ENCODE measurements around the gene KCNJ4. TPM values are rescaled to one million over a fixed set of nuclear protein-coding genes. Genes with fewer than 3 reads are reported as not detected.

Gene KCNJ4
- total RNA-seq, 1 experiment from 2014 or later, result 0.92 TPM

- H2BK12ac ChIP-seq (ENCODE audit: insufficient read length, low read depth, low read length), result no peak overlapping the region
- H3K79me1 ChIP-seq (ENCODE audit: insufficient read depth, low read depth, low read length, poor library complexity, severe bottlenecking), result no peaks in the 10 kb centered on the region
- H3K4me1 Mint-ChIP-seq, result peaks cover 0 to 10% of the 10 kb centered on the region in 2 experiments; a peak in 3 of 4 replicates
Measured at GRCh38 chr22:38436629-38437395, 18.2 kb downstream of the KCNJ4 start.

More at GRCh38 chr22:38436629-38437395, 18.2 kb downstream of the KCNJ4 start:
- H3K14ac ChIP-seq (ENCODE audit: insufficient read depth, low read length), result no peak overlapping the region; the same call in 1 of the 2 replicates
- Mint-ChIP-seq H3K27me3 (ENCODE audit: low read depth) (peaks cover 7% of the 10 kb centered on the region), H3K36me3 (ENCODE audit: insufficient read depth in 1 of 3, low read depth in 3 of 3) (no peaks in the 10 kb centered on the region), H3K4me3 (no peak overlapping the region), H3K27ac (no peak overlapping the region), H3K9me3 (no peaks in the 10 kb centered on the region; a peak in 1 of 5 replicates)
- H3K18ac ChIP-seq (ENCODE audit: insufficient read length, low read depth, low read length), result no peak overlapping the region
- TF ChIP-seq CTCF (conservative IDR thresholded peaks at IDR 0.05), result no peak
- H3K27ac ChIP-seq (ENCODE audit: insufficient read length, low read depth, low read length), result no peak overlapping the region
- H3K27me3 ChIP-seq (ENCODE audit: insufficient read depth, low read length), result no peaks in the 10 kb centered on the region
- H3K79me2 ChIP-seq (ENCODE audit: insufficient read depth, low read length), result no peaks in the 10 kb centered on the region
- H3T11ph ChIP-seq (ENCODE audit: low read length), result no peak overlapping the region
- no peaks in the 10 kb centered on the region for H4K20me1 ChIP-seq (ENCODE audit: control insufficient read depth, insufficient read depth, insufficient read length)
- no peak overlapping the region for H3K23ac ChIP-seq (ENCODE audit: insufficient read length, low read depth, low read length)
- no CpG with 5 or more reads among the region's 15 CpGs for WGBS (ENCODE audit: extremely low coverage, insufficient read length, low lambda C conversion rate)
- H2BK20ac ChIP-seq (ENCODE audit: low read depth, low read length, poor library complexity, severe bottlenecking), result no peak overlapping the region
- no peak overlapping the region for H2AK5ac ChIP-seq (ENCODE audit: insufficient read length, low read length)
- H3K4ac ChIP-seq (ENCODE audit: low read depth, low read length), result no peak overlapping the region
- H4K5ac ChIP-seq (ENCODE audit: insufficient read length, low read depth, low read length), result no peak overlapping the region
- H2BK15ac ChIP-seq (ENCODE audit: low read depth, low read length), result no peak overlapping the region
- no peaks in the 10 kb centered on the region for H3K23me2 ChIP-seq (ENCODE audit: insufficient read length, low read depth, low read length, poor library complexity, severe bottlenecking)
- no peak overlapping the region for H3K4me2 ChIP-seq (ENCODE audit: insufficient read depth, insufficient read length, low read length)
- no peak overlapping the region for H2AFZ ChIP-seq (ENCODE audit: low read length)
- no peak overlapping the region for H3K56ac ChIP-seq (ENCODE audit: insufficient read length, low read depth, low read length)
- no peak for DNase-seq
- H4K8ac ChIP-seq (replicated peaks; ENCODE audit: insufficient read length, low read depth, low read length), result no peak overlapping the region
- no peak overlapping the region for H4K91ac ChIP-seq (ENCODE audit: insufficient read length, low read depth, low read length)
- no peaks in the 10 kb centered on the region for H3K9me3 ChIP-seq (ENCODE audit: control insufficient read depth, low read depth, low read length)
- no peak overlapping the region for H2BK5ac ChIP-seq (ENCODE audit: insufficient read length, low read length)
- H3K4me1 ChIP-seq (ENCODE audit: insufficient read depth, low read length), result no peaks in the 10 kb centered on the region
- H2BK120ac ChIP-seq (ENCODE audit: low read depth, low read length, poor library complexity, severe bottlenecking), result no peak overlapping the region
- H3K9ac ChIP-seq (ENCODE audit: extremely low read depth, insufficient read length, low read length), result no peak overlapping the region

All from H9 (cell line).